PC-9 (cell line): Measurements from ENCODE around the gene TMEM273.

ENCODE experiments used
- CTCF ChIP-seq: fragments of 200-600 bp; sonication (generic); conservative IDR thresholded peaks from 2 replicates; pipeline ENCODE4 v1.6.1; 2017; ENCODE audit warnings: mixed run types, antibody characterized with exemption, mild to moderate bottlenecking, moderate library complexity
- EZH2 ChIP-seq: fragments of 200-600 bp; sonication (generic); IDR thresholded peaks from 2 replicates; pipeline ENCODE4 v1.8.0; 2017; ENCODE audit warnings: antibody characterized with exemption, low read depth

- TF ChIP-seq CTCF (peak; percentile 37; the same call in 1 of the 2 replicates), EZH2 (no peak)
Measured at GRCh38 chr10:49161411-49161997, 26.7 kb downstream of the TMEM273 start.
